Parathyroid adenoma (tissue), 2 donors: ENCODE measurements around the gene GPR15LG.
"Not testable (repeated sequence)": the region's sequence is repeated elsewhere in the genome, so short reads cannot be mapped to it uniquely, and the experiment has no call there.

Experiments used
- H2AFZ ChIP-seq: fragments of 300-600 bp; sonication (generic); one replicate; pipeline ENCODE4 v1.7.0; 2017; ENCODE audit warnings: antibody characterized with exemption, mild to moderate bottlenecking
- H3K27ac ChIP-seq: fragments of 300-600 bp; sonication (generic); one replicate; pipeline ENCODE4 v1.7.0; 2017
- H3K27me3 ChIP-seq: fragments of 300-600 bp; sonication (generic); one replicate; pipeline ENCODE4 v1.7.0; 2017; ENCODE audit warnings: low read length; ENCODE audit not compliant: control insufficient read depth, insufficient read depth
- H3K36me3 ChIP-seq: fragments of 300-600 bp; sonication (generic); one replicate; pipeline ENCODE4 v1.7.0; 2017; ENCODE audit warnings: low read length; ENCODE audit not compliant: control insufficient read depth, insufficient read depth
- H3K4me1 ChIP-seq: fragments of 300-600 bp; sonication (generic); one replicate; pipeline ENCODE4 v1.7.0; 2017; ENCODE audit warnings: control low read depth
- H3K4me2 ChIP-seq: fragments of 300-600 bp; sonication (generic); one replicate; pipeline ENCODE4 v1.7.0; 2017; ENCODE audit warnings: low read length
- H3K4me3 ChIP-seq: fragments of 300-600 bp; sonication (generic); one replicate; pipeline ENCODE4 v1.7.0; 2017; ENCODE audit warnings: low read depth, low read length
- H3K79me2 ChIP-seq: fragments of 300-600 bp; sonication (generic); one replicate; pipeline ENCODE4 v1.7.0; 2017; ENCODE audit warnings: control low read depth
- H3K9ac ChIP-seq: fragments of 300-600 bp; sonication (generic); one replicate; pipeline ENCODE4 v1.7.0; 2017; ENCODE audit warnings: mild to moderate bottlenecking
- H3K9me3 ChIP-seq: fragments of 300-600 bp; sonication (generic); one replicate; pipeline ENCODE4 v1.7.0; 2017; ENCODE audit warnings: low read length; ENCODE audit not compliant: control insufficient read depth
- CTCF ChIP-seq: fragments of 300-600 bp; sonication (generic); IDR thresholded peaks from one replicate; pipeline ENCODE4 v1.7.0; 2017; ENCODE audit warnings: antibody characterized with exemption, mild to moderate bottlenecking
- donor health status: primary hyperparathyroidism.

Gene GPR15LG

GRCh38 chr10:84148006-84148597, 25.5 kb upstream of the GPR15LG start:
- not testable (repeated sequence) for H2AFZ ChIP-seq, H3K4me1 ChIP-seq, H3K4me2 ChIP-seq, H3K79me2 ChIP-seq, H3K36me3 ChIP-seq, H3K27me3 ChIP-seq, H3K4me3 ChIP-seq, H3K27ac ChIP-seq, H3K9me3 ChIP-seq, H3K9ac ChIP-seq
- TF ChIP-seq CTCF = peak; percentile 48

GRCh38 chr10:84149854-84150253, 23.7 kb upstream of the GPR15LG start:
- Histone ChIP-seq H3K4me2 (no peak overlapping the region), H3K9ac (no peak overlapping the region), H3K27ac (no peak overlapping the region), H3K4me3 (no peak overlapping the region), H3K36me3 (no peaks in the 10 kb centered on the region), H3K4me1 (no peaks in the 10 kb centered on the region), H3K9me3 (no peaks in the 10 kb centered on the region), H2AFZ (no peak overlapping the region), H3K79me2 (no peaks in the 10 kb centered on the region), H3K27me3 (no peaks in the 10 kb centered on the region)
- no peak for TF ChIP-seq CTCF

GRCh38 chr10:84152769-84153168, 20.8 kb upstream of the GPR15LG start:
- Histone ChIP-seq H3K79me2 (no peaks in the 10 kb centered on the region), H3K4me3 (no peak overlapping the region), H3K27ac (no peak overlapping the region), H3K4me2 (no peak overlapping the region), H3K9ac (no peak overlapping the region), H3K4me1 (no peaks in the 10 kb centered on the region), H3K9me3 (no peaks in the 10 kb centered on the region), H3K36me3 (no peaks in the 10 kb centered on the region), H2AFZ (no peak overlapping the region), H3K27me3 (no peaks in the 10 kb centered on the region)
- no peak for TF ChIP-seq CTCF

GRCh38 chr10:84155521-84155920, 18.1 kb upstream of the GPR15LG start:
- H3K79me2 ChIP-seq = no peaks in the 10 kb centered on the region
- no peak overlapping the region for H3K4me3 ChIP-seq
- no peak overlapping the region for H2AFZ ChIP-seq
- H3K9ac ChIP-seq = no peak overlapping the region
- no peaks in the 10 kb centered on the region for H3K36me3 ChIP-seq
- no peaks in the 10 kb centered on the region for H3K9me3 ChIP-seq
- no peaks in the 10 kb centered on the region for H3K27me3 ChIP-seq
- H3K4me1 ChIP-seq = peaks cover 6% of the 10 kb centered on the region
- TF ChIP-seq CTCF = no peak
- no peak overlapping the region for H3K27ac ChIP-seq
- H3K4me2 ChIP-seq = no peak overlapping the region

- Histone ChIP-seq H3K4me2 (no peak overlapping the region), H2AFZ (no peak overlapping the region), H3K9me3 (no peaks in the 10 kb centered on the region), H3K36me3 (no peaks in the 10 kb centered on the region), H3K27me3 (no peaks in the 10 kb centered on the region), H3K4me1 (peaks cover 6% of the 10 kb centered on the region), H3K27ac (no peak overlapping the region), H3K79me2 (no peaks in the 10 kb centered on the region), H3K9ac (no peak overlapping the region), H3K4me3 (no peak overlapping the region)
- no peak for TF ChIP-seq CTCF
These were observed 17.6 kb upstream of the GPR15LG start for GRCh38 chr10:84156009-84156408.
